GM12891 (cell line): Measurements from ENCODE around the gene CAMTA1.

Source experiments
- POLR2A ChIP-seq: IDR thresholded peaks from 2 replicates; pipeline ENCODE4 v1.6.1; 2011; ENCODE audit warnings: low read depth, low read length, control low read depth
- POLR2AphosphoS5 ChIP-seq: IDR thresholded peaks from 2 replicates; pipeline ENCODE4 v1.6.1; 2011; ENCODE audit warnings: low read depth, low read length, control low read depth

- TF ChIP-seq POLR2AphosphoS5 (no peak), POLR2A (no peak)
These were observed 368.2 kb downstream of the CAMTA1 start for GRCh38 chr1:7153464-7153863.
